ENCODE measurements around the gene FN1.

- TF ChIP-seq CTCF (conservative IDR thresholded peaks at IDR 0.05) (no peak), ZFX (IDR thresholded peaks at IDR 0.05) (no peak)
Measured at GRCh38 chr2:215401896-215402379, 33.9 kb downstream of the FN1 start.

All from C4-2B (cell line).